ENCODE results near the gene ST6GALNAC6.

The ST6GALNAC6 gene

DNA sequence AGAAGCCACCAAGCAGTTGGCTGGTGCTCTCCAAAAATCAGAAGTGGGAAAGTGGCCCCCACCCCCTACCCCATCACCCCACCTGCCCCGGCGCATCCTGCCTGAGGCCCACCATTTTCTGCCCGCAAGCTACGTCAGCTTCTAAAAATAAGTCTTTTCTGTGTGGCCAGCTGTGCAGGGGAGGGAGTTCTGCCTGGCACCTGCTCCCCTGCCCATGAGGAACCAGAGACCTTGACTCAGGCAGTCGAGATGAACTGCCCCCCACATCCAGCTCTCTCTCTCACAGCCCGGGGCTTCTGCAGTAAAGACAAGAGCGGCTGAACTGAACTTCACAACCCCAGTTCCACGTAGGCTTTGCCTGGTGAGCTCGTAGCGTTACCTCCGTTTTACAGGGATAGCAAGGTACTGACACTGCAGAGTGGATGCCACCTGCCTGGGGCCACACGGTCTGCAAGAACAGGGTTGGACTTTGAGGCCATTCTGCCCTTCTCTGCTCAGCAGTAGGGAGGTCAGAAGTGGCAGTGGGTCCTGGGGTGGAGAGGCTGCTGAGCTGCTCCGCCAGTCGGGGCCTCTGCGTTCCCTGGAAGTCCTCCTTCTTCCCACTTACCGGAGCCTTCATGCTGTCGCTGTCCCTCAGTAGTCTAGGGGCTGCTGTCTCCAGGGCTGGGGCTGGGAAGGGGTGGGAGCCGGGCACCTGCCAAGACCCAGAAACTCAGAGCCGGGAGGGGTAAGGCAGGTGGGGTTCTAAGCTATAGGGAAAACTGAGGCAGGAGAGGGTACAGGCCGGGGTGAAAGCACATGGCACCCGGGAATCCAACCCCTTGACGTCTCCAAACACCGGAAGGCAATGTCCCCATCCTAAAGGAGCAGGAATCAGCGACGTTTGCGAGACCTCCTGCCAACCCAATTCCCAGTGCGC, 16.7 kb upstream of the ST6GALNAC6 start:
- Histone ChIP-seq H3K9me3 (ENCODE audit: insufficient read depth, low read depth, low read length) (no peaks in the 10 kb centered on the region), H3K9me2 (replicated peaks; ENCODE audit: low read depth, low read length) (no peaks in the 10 kb centered on the region), H3F3A (ENCODE audit: low read depth) (no peaks in the 10 kb centered on the region), H3K4me1 (ENCODE audit: insufficient read depth, low read length, poor library complexity, severe bottlenecking) (peaks cover 31% of the 10 kb centered on the region), H3K27me3 (ENCODE audit: insufficient read depth, low read length, poor library complexity, severe bottlenecking) (no peaks in the 10 kb centered on the region), H3K4me3 (ENCODE audit: low read length, poor library complexity, severe bottlenecking) (peak overlapping the region; percentile 80), H3K79me2 (ENCODE audit: insufficient read depth, low read length) (no peaks in the 10 kb centered on the region), H4K20me1 (ENCODE audit: insufficient read depth, low read length, poor library complexity, severe bottlenecking) (no peaks in the 10 kb centered on the region), H2AFZ (ENCODE audit: low read length) (peak overlapping the region; percentile 89), H3K4me2 (ENCODE audit: low read depth, low read length, poor library complexity, severe bottlenecking) (peak overlapping the region; percentile 86), H3K9ac (ENCODE audit: low read depth, low read length, poor library complexity, severe bottlenecking) (peak overlapping the region; percentile 73), H3K36me3 (ENCODE audit: insufficient read depth, low read length) (no peaks in the 10 kb centered on the region)
- TF ChIP-seq, protein P1, sequence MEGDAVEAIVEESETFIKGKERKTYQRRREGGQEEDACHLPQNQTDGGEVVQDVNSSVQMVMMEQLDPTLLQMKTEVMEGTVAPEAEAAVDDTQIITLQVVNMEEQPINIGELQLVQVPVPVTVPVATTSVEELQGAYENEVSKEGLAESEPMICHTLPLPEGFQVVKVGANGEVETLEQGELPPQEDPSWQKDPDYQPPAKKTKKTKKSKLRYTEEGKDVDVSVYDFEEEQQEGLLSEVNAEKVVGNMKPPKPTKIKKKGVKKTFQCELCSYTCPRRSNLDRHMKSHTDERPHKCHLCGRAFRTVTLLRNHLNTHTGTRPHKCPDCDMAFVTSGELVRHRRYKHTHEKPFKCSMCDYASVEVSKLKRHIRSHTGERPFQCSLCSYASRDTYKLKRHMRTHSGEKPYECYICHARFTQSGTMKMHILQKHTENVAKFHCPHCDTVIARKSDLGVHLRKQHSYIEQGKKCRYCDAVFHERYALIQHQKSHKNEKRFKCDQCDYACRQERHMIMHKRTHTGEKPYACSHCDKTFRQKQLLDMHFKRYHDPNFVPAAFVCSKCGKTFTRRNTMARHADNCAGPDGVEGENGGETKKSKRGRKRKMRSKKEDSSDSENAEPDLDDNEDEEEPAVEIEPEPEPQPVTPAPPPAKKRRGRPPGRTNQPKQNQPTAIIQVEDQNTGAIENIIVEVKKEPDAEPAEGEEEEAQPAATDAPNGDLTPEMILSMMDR (conservative IDR thresholded peaks at IDR 0.05; ENCODE audit: low read length): no peak
- TF ChIP-seq EZH2phosphoT487 (IDR thresholded peaks at IDR 0.05; ENCODE audit: borderline replicate concordance): no peak

DNA sequence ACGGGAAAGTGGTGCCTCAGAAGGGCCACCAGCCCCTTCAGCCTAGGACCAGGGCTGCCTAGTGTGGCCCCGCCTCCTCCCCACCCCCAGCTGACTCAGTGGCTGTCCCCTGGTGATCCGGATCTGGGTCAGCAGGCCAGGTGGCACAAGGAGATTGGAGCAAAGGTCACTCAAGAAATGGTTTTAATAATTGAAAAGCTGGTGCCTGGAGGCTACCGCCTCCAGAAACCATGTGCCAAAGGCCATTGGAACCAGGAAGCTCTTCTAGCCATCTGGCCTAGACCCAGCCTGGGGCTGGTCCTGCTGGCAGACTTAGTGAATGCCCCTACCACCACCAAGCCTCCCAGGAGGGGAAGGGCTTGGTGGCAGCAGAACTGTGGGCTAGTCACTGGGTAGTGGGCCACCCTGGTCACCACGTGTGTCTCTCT, 15.9 kb upstream of the ST6GALNAC6 start:
- Histone ChIP-seq H2AFZ (ENCODE audit: low read length) (no peak overlapping the region), H3K4me2 (ENCODE audit: low read depth, low read length, poor library complexity, severe bottlenecking) (no peak overlapping the region), H3F3A (ENCODE audit: low read depth) (no peaks in the 10 kb centered on the region), H3K36me3 (ENCODE audit: insufficient read depth, low read length) (no peaks in the 10 kb centered on the region), H3K79me2 (ENCODE audit: insufficient read depth, low read length) (no peaks in the 10 kb centered on the region), H3K9ac (ENCODE audit: low read depth, low read length, poor library complexity, severe bottlenecking) (peak overlapping the region; percentile 29), H4K20me1 (ENCODE audit: insufficient read depth, low read length, poor library complexity, severe bottlenecking) (no peaks in the 10 kb centered on the region), H3K4me1 (ENCODE audit: insufficient read depth, low read length, poor library complexity, severe bottlenecking) (peaks cover 31% of the 10 kb centered on the region), H3K27me3 (ENCODE audit: insufficient read depth, low read length, poor library complexity, severe bottlenecking) (no peaks in the 10 kb centered on the region), H3K4me3 (ENCODE audit: low read length, poor library complexity, severe bottlenecking) (no peak overlapping the region), H3K9me3 (ENCODE audit: insufficient read depth, low read depth, low read length) (no peaks in the 10 kb centered on the region), H3K9me2 (replicated peaks; ENCODE audit: low read depth, low read length) (no peaks in the 10 kb centered on the region)
- TF ChIP-seq, protein P1 (conservative IDR thresholded peaks at IDR 0.05; ENCODE audit: low read length): no peak
- TF ChIP-seq EZH2phosphoT487 (IDR thresholded peaks at IDR 0.05; ENCODE audit: borderline replicate concordance): no peak

- Histone ChIP-seq H3K36me3 (ENCODE audit: insufficient read depth, low read length) (no peaks in the 10 kb centered on the region), H3K4me3 (ENCODE audit: low read length, poor library complexity, severe bottlenecking) (no peak overlapping the region), H3K9me3 (ENCODE audit: insufficient read depth, low read depth, low read length) (no peaks in the 10 kb centered on the region), H4K20me1 (ENCODE audit: insufficient read depth, low read length, poor library complexity, severe bottlenecking) (no peaks in the 10 kb centered on the region), H2AFZ (ENCODE audit: low read length) (no peak overlapping the region), H3K9me2 (replicated peaks; ENCODE audit: low read depth, low read length) (no peaks in the 10 kb centered on the region), H3K79me2 (ENCODE audit: insufficient read depth, low read length) (no peaks in the 10 kb centered on the region), H3K27me3 (ENCODE audit: insufficient read depth, low read length, poor library complexity, severe bottlenecking) (no peaks in the 10 kb centered on the region), H3K9ac (ENCODE audit: low read depth, low read length, poor library complexity, severe bottlenecking) (no peak overlapping the region), H3F3A (ENCODE audit: low read depth) (no peaks in the 10 kb centered on the region), H3K4me1 (ENCODE audit: insufficient read depth, low read length, poor library complexity, severe bottlenecking) (peaks cover 31% of the 10 kb centered on the region), H3K4me2 (ENCODE audit: low read depth, low read length, poor library complexity, severe bottlenecking) (no peak overlapping the region)
- TF ChIP-seq EZH2phosphoT487 (IDR thresholded peaks at IDR 0.05; ENCODE audit: borderline replicate concordance): no peak
- TF ChIP-seq, protein P1 (conservative IDR thresholded peaks at IDR 0.05; ENCODE audit: low read length): no peak
Observed at GRCh38 chr9:127913682-127914081, 14.3 kb upstream of the ST6GALNAC6 start.

Data from Loucy (cell line).